ENCODE data around the gene ZSCAN31.
"Not testable (repeated sequence)": the region's sequence is repeated elsewhere in the genome, so short reads cannot be mapped to it uniquely, and the experiment has no call there.

Gene ZSCAN31

DNA sequence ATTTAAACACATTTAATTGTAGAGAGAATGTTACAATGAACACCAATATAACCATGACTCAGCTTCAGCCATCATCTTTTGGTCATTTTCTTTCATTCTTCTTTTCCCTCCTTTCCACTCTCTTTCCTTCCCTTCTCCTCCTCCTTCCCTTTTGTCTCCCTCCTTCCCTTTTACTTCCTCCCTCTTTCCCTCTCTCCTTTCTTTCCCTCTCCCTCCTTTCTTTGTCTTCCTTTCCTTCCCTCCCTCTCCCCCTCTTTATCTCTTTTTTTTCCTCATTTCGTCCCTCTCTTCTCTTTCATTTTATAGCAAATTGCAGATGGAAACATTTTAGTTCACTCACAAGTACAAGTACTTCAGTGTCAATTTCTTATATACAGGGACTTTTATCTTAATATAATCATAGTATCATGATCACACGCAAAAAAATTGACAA lies 15.6 kb upstream of the ZSCAN31 start:
- DNase-seq: no peak

GRCh38 chr6:28351087-28351486 lies 15.1 kb upstream of the ZSCAN31 start:
- no peak for DNase-seq

DNA sequence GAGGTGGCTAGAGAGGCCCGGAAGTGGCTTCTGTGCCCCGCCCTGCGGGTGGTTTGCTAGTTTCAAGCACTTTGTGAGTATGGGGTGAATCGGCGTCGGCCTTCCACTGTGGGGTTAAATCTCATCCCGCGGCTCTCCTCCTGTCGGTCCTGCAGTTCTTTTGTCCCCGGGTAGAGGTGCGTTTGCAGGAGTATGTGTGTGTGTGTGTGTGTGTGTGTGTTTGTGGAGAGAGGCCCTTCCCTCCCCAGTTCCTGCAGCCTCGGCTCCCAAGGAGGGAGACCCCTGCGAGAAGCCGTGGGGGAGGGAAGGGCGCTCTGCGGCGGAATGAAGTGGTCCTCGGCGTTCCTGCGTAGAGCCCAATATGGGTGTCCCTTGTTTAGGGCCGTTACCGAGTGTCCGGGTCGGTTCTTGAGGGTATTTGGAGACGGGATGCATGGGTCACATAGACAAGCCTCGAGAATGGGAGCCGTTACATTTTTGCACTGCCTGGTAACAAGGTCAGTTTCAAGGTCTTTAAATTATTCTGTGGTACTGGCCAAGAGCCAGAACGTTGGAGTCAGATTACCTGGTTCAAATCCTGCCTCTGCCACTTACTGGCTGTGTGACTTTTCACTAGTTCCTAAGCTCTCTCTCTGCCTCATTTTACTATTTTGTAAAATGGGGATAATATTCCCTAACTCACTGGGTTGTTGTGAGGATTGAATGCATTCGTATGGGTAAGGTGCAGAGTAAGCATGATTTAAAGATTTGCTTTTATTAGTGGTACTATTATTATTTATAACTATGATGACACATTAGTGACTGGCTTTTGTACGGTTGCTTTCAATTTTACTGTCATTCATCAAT lies 14.2 kb upstream of the ZSCAN31 start, which contains the start of gene ZKSCAN3:
TSS of gene ZKSCAN3 (plus strand) at position 56 of the 846 bp plus-strand sequence. CDS start 9,640 bp downstream, outside the sequence.
- peak; percentile 86 for DNase-seq

DNA sequence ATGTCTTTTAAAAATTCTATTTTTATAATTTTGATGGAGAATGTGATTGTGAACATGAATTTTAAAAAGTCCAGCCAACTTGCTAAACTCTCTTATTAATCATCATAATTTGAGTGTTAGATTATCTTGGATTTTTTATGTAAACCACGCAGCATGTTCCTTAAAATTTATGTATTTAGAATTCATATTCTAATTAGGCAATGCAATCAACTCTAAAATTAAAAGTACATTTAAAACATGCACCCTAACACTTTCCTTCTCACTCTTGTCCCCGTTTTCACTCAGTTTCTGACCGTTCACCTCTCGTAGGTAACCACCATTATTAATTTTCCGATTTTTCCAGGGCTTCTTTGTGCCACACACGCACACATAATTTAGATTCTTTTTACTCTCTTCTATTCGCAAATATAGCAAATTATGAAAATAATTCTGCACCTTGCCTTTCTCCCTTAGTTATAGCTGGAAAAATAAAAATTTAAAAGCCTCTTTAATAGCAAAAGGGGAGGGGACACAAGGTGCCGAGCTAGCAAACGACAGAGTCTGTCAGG lies 13.5 kb upstream of the ZSCAN31 start:
- DNase-seq: no peak

DNA sequence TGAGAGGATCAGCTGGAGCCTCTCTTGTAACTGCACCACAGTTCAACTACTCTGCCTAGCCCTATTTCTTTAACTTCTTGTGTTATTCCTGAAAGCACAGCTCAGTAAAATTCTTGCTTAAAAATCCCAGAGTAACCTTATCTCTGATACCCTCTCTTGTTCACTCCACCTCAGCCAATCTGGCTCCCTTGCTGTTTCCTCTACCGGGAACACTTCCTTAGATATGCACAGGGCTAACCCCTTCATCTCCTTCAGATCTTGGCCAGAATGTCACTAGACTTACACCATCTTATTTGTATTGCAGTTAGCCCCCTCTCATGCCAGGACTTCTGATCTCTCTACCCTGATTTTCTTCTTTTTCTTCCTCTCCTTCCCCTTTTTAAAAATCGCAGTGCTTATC lies 11.2 kb upstream of the ZSCAN31 start:
- DNase-seq: no peak

- DNase-seq: no peak
Measured at GRCh38 chr6:28345201-28345600, 9.3 kb upstream of the ZSCAN31 start.

- no peak for DNase-seq
Measured at GRCh38 chr6:28343898-28344677, 8.1 kb upstream of the ZSCAN31 start.

DNA sequence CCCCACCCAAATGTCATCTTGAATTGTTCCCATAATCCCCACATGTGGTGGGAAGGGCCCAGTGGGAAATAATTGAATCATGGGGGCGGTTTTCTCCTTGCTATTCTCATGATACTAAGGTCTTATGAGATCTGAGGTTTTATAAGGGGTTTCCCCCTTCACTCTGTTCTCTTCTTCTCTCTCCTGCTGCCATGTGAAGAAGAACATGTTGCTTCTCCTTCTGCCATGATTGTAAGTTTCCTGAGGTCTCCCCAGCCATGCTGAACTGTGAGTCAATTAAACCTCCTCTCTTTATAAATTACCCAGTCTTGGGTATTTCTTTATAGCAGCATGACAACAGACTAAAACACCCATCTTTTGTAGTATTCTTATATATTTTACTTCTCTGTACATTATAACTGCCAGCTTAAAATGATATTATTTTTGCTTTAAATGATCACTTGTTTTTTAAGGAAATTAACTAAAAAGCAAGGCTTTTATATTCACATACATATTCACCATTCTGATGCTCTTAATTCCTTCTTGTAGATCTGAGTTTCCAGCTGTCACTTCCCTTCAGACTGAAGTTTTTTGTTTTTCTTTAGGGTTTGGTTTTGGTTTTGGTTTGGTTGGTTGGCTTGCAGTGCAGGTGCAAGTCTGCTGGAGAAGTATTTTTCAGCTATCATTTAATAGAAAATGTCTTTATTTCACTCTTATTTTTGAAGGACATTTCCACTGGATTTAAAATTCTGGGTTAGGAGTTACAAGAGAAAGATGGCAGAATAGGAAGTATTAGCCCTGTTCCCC lies 4.6 kb upstream of the ZSCAN31 start:
- DNase-seq: no peak

DNA sequence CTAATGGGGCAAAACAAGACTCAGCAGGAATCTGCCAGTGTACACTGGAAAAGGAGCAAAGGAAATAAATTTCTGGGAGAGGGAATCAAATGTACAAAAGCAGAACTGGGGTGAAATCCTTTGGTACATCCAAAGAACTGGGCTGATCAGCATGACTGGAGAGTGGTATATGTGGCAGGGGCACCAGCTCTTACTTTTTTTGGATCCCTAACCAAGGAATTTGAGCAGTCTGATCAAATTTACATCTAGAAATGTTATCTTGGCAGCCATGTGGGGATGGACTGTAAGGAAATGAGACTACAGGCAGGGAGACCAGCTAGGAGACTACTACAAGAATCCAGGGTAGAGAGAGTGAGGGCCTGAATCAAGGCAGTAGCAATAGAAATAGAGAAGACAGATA lies 1.2 kb upstream of the ZSCAN31 start:
- DNase-seq: no peak

- peak; percentile 60 for DNase-seq
Measured at GRCh38 chr6:28336284-28337120, 554 bp upstream of the ZSCAN31 start.

DNA sequence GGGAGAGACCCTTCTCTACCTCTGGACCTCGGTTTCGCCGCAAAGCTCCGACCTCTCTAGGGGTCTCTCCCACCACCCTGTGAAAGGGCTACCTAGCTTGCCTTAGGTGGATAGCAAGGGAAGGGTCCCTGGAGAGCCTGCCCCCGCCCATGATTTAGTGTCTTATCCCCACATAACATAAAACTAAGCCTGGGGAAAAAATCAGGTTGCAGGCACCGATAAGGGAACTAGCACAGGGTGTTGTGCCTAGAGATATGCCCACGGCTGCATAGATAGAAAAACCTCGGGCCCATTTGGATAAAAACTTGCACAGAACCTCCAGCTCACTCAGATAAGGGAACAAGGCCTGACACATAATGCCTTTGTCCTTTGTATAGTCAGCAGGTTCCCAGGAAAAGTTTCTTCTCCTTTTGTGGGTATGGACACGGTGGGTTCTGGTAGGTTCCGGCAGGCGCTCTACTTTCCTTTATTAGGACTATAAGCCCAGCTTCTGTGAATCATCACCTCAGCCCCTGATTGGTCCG lies 846 bp downstream of the ZSCAN31 start:
- DNase-seq: no peak

DNA sequence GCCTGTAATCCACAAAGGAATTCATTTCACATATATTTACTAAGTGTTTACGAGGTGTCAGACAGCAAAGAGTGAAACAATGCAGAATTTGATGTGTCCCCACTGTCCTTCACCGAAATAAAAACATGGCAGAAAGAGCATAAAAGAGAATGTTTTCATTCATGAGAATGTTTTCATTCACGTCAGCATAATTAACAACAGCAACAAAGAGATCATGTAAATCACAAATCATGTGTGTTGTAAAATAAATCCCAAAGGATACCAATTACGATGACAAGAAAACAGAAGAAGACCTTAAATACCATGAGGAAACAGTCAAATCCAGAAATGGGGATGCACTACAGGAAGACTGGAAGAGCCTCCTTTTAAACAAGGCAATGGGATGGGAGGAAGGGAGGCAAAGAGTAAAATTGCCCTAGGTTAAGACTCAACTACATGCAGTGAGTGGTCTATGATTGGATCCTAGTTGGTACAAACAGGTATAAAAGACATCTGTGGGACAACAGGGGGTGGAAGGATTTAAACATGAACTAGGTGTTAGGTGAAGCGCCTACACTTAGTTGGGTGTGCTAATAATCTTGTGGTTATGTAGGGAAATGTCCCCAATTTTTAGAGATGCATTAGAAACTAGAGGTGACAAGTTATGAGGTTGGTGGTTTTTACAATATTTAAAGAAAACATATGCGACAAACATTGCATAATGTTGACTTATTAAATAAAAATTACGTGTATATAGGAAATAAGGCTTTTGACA lies 1.5 kb downstream of the ZSCAN31 start:
- peak; percentile 16 for DNase-seq

DNA sequence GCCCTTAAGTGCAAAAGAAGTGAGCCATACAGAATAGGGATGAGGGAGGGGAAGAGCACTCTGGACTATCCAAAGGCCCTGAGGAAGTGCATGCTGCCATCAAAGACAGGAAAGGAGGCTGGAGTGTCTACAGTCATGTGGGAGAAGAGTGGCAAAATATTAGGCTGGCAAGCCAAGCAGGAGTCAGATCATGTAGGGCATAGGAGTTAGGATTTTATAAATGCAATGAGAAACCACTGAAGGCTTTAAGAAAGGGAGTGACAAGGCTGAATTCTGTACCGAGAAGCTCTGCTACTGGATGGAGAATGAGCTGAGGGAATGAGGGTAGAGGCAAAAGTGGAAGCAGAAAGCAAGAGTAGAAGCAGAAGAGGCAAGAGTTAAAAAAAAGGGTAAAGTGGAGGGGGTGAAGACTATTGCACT lies 2.3 kb downstream of the ZSCAN31 start:
- no peak for DNase-seq

- no peak for DNase-seq
Measured at GRCh38 chr6:28333047-28333446, 2.9 kb downstream of the ZSCAN31 start.

- no peak for DNase-seq
Measured at GRCh38 chr6:28330041-28330440, 5.9 kb downstream of the ZSCAN31 start.

DNA sequence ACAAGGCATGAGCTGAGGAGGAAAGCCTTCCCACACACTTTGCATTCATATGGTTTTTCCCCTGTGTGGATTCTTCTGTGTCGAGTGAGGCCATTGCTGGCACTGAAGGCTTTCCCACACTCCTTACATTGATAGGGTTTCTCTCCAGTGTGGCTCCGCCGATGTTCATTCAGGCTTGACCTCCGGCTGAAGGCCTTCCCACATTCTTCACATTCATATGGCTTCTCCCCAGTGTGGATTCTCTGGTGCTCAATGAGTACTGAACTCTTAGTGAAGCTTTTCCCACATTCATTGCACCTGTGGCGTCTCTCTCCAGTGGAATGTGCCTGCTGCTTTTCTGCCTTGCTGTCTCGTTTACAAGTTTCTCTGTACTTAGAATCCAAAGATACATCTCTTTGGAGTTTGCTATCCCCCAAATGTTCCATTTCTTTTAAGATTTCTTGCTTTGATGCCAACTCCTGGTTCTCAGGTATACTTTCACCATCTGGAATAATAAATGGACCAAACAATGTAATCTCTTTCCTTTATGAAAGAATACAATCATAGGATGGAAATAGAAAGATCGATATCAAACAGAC lies 9.5 kb downstream of the ZSCAN31 start:
- DNase-seq: no peak

- no peak for DNase-seq
Measured at GRCh38 chr6:28323813-28324424, 12.0 kb downstream of the ZSCAN31 start.

GRCh38 chr6:28322661-28323060 lies 13.3 kb downstream of the ZSCAN31 start:
- DNase-seq: no peak

DNA sequence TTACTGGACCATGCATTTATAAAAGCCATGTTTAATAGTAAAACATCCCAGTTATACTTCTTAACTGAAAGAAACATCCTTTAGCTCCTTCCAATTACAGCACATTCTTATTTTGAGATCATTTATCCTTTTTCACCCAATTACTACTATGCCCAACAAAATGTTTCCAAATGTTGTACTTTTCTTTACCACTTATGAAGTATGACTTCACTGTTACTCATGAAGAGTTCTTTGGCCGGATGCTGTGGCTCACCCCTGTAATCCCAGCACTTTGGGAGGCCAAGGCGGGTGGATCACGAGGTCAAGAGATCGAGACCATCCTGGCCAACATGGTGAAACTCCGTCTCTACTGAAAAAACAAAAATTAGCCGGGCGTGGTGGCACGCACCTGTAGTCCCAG lies 18.1 kb downstream of the ZSCAN31 start:
- not testable (repeated sequence) for DNase-seq

DNA sequence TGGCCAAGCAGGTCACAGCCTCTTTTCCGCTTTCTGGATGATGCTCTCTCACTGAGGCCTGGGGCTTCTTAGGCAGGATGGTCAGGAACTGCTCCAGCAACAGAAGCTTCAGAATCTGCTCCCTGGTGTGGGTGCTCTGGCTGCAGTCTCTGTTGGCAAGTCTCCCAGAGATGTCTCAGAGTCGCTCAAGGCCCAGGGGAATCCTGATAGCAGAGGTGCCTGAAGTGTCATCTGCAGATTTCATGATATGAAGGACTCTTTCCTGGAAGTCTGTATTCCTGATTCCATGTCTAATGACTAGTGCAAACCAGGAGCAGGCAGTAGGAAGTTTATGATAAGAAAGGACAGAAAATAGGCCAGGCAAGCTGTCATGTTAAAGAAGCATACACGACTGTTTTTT lies 20.3 kb downstream of the ZSCAN31 start:
- no peak for DNase-seq
